Caco-2 (cell line): ENCODE results near the gene ENTPD7. TPM values are rescaled to one million over a fixed set of nuclear protein-coding genes. Genes with fewer than 3 reads are reported as not detected.

ENCODE experiments used
- BruUV-seq: library from RNA; stranded (reverse); fragments of 400-500 nt; replicated peaks from 2 replicates; lab custom pipeline; 2021; lab: Mats Ljungman, UMichigan
- CTCF ChIA-PET: fragments of 300-600 bp; sonication (Branson Sonifier 250); formaldehyde crosslinking; loops from one replicate; lab custom pipeline; 2022; ENCODE audit warnings: antibody characterized with exemption; lab: Charles Lee
- POLR2A ChIA-PET: fragments of 300-600 bp; sonication (Branson Sonifier 250); formaldehyde crosslinking; loops from one replicate; lab custom pipeline; 2022; ENCODE audit warnings: antibody characterized with exemption; lab: Charles Lee
- DNase-seq, 2 experiments: peaks; one replicate each; pipeline versions ENCODE4 v3.0.0 to v3.0.0-alpha.2; 2020 to 2022
- H3K27me3 ChIP-seq: replicated peaks from 2 replicates; pipeline ENCODE4 v1.6.0; 2011; ENCODE audit warnings: low read length; ENCODE audit not compliant: control insufficient read depth, insufficient read depth
- H3K36me3 ChIP-seq: 2 replicates; pipeline ENCODE4 v1.5.1; 2011; ENCODE audit warnings: low read length; ENCODE audit not compliant: control insufficient read depth, insufficient read depth
- H3K4me1 ChIP-seq: fragments of 250-450 bp; sonication (Bioruptor Pico); 2 replicates; pipeline ENCODE4 v1.5.1; 2020; ENCODE audit warnings: mild to moderate bottlenecking
- H3K4me3 ChIP-seq: 2 replicates; pipeline ENCODE4 v1.5.1; 2011; ENCODE audit warnings: low read depth, mild to moderate bottlenecking, control low read depth, low read length
- H3K9me3 ChIP-seq: fragments of 250-450 bp; sonication (Bioruptor Pico); 2 replicates; pipeline ENCODE4 v1.5.1; 2020; ENCODE audit warnings: mild to moderate bottlenecking, moderate library complexity
- H3K27ac Mint-ChIP-seq: one replicate; pipeline ENCODE4 v1.8.0; 2022; ENCODE audit warnings: mixed read lengths; ENCODE audit not compliant: unreplicated experiment
- H3K27me3 Mint-ChIP-seq: one replicate; pipeline ENCODE4 v1.8.0; 2022; ENCODE audit warnings: mixed read lengths; ENCODE audit not compliant: insufficient read depth, unreplicated experiment
- H3K36me3 Mint-ChIP-seq: one replicate; pipeline ENCODE4 v1.8.0; 2022; ENCODE audit warnings: mild to moderate bottlenecking, mixed read lengths; ENCODE audit not compliant: insufficient read depth, unreplicated experiment
- H3K4me1 Mint-ChIP-seq: one replicate; pipeline ENCODE4 v1.8.0; 2022; ENCODE audit warnings: low read depth, mixed read lengths; ENCODE audit not compliant: unreplicated experiment
- H3K4me3 Mint-ChIP-seq: one replicate; pipeline ENCODE4 v1.8.0; 2022; ENCODE audit warnings: mild to moderate bottlenecking, moderate library complexity, mixed read lengths; ENCODE audit not compliant: unreplicated experiment
- H3K9me3 Mint-ChIP-seq: one replicate; pipeline ENCODE4 v1.8.0; 2022; ENCODE audit warnings: mixed read lengths; ENCODE audit not compliant: unreplicated experiment
- CTCF ChIP-seq, 2 experiments: fragments of 200-600 bp in 1 of 2; IDR thresholded peaks; 1 replicate in 1 of 2; 2 replicates in 1 of 2; pipeline versions ENCODE4 v1.5.1 to v1.8.0; 2011 to 2022; ENCODE audit warnings: antibody characterized with exemption in 1 of 2, control low read depth in 1 of 2, inconsistent platforms in 1 of 2, low read depth in 1 of 2, low read length in 1 of 2, mild to moderate bottlenecking in 1 of 2, moderate library complexity in 1 of 2; ENCODE audit not compliant: insufficient read depth in 1 of 2, severe bottlenecking in 1 of 2, unreplicated experiment in 1 of 2
- intact Hi-C: fragments of 100-400 bp; cut with micrococcal nuclease; formaldehyde crosslinking; loops from one replicate; pipeline ENCODE4 v1.10.0; 2022; ENCODE audit not compliant: unreplicated experiment
- total RNA-seq: library from RNA; stranded (reverse); gene quantifications from 2 replicates; pipeline ENCODE4 v1.2.3, GENCODE V29; 2022

ENTPD7 gene
- total RNA-seq, 1 experiment from 2014 or later: 36.0 TPM

GRCh38 chr10:99665304-99665703 is 6.0 kb downstream of the ENTPD7 start:
- no peak overlapping the region for H3K4me3 ChIP-seq
- Mint-ChIP-seq H3K27ac (peak overlapping the region; percentile 11), H3K4me3 (no peak overlapping the region), H3K27me3 (no peaks in the 10 kb centered on the region), H3K36me3 (peaks cover 20% of the 10 kb centered on the region), H3K4me1 (peaks cover 31% of the 10 kb centered on the region), H3K9me3 (no peaks in the 10 kb centered on the region)
- H3K27me3 ChIP-seq: no peaks in the 10 kb centered on the region
- no peak for TF ChIP-seq CTCF (IDR thresholded peaks at IDR 0.05; ENCODE audit: insufficient read depth in 1 of 2, low read depth in 1 of 2, low read length in 1 of 2, severe bottlenecking in 1 of 2, unreplicated experiment in 1 of 2)
- no peak for DNase-seq
- CTCF ChIA-PET: no interaction called here
- POLR2A ChIA-PET: interaction anchor here (2.0 kb wide), 1 partner anchor 45 kb away, joined by 7 read pairs; the partner anchor contains the start of gene SLC25A28
- H3K36me3 ChIP-seq: no peaks in the 10 kb centered on the region; the same call in none of the 2 replicates
- no peaks in the 10 kb centered on the region for H3K9me3 ChIP-seq
- peaks cover 35% of the 10 kb centered on the region for H3K4me1 ChIP-seq
- intact Hi-C loops: no loop called here
- no TSS peak for BruUV-seq

DNA sequence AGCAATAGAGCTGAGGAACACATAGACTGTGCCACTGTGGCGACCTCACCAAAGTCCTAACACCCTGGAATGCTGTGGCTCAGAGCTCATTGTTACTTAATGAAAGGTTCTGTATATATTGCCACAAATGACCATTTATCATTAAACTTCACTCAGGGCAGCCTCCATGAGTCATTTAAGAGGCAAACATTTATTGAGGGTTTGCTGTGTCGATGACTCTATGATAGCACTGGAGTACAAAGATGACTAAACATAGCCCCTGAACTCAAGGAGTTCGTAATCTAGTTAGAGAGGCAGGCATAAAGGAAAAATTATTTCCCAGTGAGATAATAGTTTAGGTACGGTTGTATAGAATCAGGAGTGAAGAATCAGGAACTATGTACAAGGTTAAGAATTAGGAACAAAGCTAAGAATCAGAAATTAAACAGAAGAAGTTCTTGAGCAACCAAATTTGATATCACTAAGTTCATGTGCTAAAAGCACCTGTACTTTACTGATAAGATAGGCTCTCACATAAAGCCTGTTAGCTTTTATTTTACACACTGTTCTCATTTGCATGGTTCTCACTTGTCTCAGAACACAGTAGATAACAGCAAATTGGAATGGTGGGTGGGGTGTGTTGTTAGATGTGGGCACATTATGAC is 7.9 kb downstream of the ENTPD7 start:
- H3K4me3 Mint-ChIP-seq: no peak overlapping the region
- no peaks in the 10 kb centered on the region for H3K27me3 ChIP-seq
- H3K9me3 Mint-ChIP-seq: no peaks in the 10 kb centered on the region
- H3K36me3 Mint-ChIP-seq: peaks cover 20% of the 10 kb centered on the region
- no peak for TF ChIP-seq CTCF (IDR thresholded peaks at IDR 0.05; ENCODE audit: insufficient read depth in 1 of 2, low read depth in 1 of 2, low read length in 1 of 2, severe bottlenecking in 1 of 2, unreplicated experiment in 1 of 2)
- ChIA-PET CTCF (interaction anchor here (1.1 kb wide), 1 partner anchor 36 kb away, joined by 6 read pairs; no protein-coding TSS in a partner anchor), POLR2A (interaction anchor here (0.9 to 2.0 kb wide), 2 partner anchors 8 to 47 kb away, joined by 3 to 7 read pairs; partner anchors contain the start of genes ENTPD7 and SLC25A28)
- no peak overlapping the region for H3K4me3 ChIP-seq
- peaks cover 17% of the 10 kb centered on the region for H3K4me1 ChIP-seq
- peaks cover 27% of the 10 kb centered on the region for H3K4me1 Mint-ChIP-seq
- H3K27ac Mint-ChIP-seq: no peak overlapping the region
- no peaks in the 10 kb centered on the region for H3K27me3 Mint-ChIP-seq
- H3K9me3 ChIP-seq: no peaks in the 10 kb centered on the region
- DNase-seq: peak; percentile 25 to 41
- no TSS peak for BruUV-seq
- H3K36me3 ChIP-seq: no peaks in the 10 kb centered on the region; the same call in none of the 2 replicates
- intact Hi-C loops: no loop called here

DNA sequence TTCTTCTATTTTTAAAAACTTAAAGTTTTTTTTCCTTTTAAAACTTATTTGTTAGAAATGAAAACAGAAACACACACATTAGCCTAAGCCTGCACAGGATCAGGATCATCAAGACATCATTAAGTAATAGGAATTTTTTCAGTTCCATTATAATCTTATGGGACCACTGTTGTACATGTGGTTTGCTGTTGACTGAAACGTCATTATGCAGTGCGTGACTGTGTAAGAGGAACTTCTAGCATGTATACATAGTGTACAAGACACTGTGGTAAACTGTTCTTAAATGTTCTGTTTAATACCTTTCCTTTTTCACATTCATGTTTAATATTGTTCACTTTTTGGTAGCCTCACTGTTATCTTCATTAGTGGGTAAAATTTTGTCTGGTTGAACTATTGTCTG is 12.1 kb downstream of the ENTPD7 start:
- POLR2A ChIA-PET: no interaction called here
- no peaks in the 10 kb centered on the region; the same call in none of the 2 replicates for H3K36me3 ChIP-seq
- H3K36me3 Mint-ChIP-seq: peaks cover 13% of the 10 kb centered on the region

More for the DNA sequence above, 12.1 kb downstream of the ENTPD7 start:
- TF ChIP-seq CTCF (IDR thresholded peaks at IDR 0.05; ENCODE audit: insufficient read depth in 1 of 2, low read depth in 1 of 2, low read length in 1 of 2, severe bottlenecking in 1 of 2, unreplicated experiment in 1 of 2): no peak
- Histone ChIP-seq H3K4me1 (peaks cover 32% of the 10 kb centered on the region), H3K9me3 (no peaks in the 10 kb centered on the region), H3K27me3 (no peaks in the 10 kb centered on the region), H3K4me3 (no peak overlapping the region)
- intact Hi-C loops: no loop called here
- Mint-ChIP-seq H3K27me3 (no peaks in the 10 kb centered on the region), H3K9me3 (no peaks in the 10 kb centered on the region), H3K27ac (no peak overlapping the region), H3K4me1 (peaks cover 35% of the 10 kb centered on the region), H3K4me3 (no peak overlapping the region)
- no TSS peak for BruUV-seq
- DNase-seq: no peak
- CTCF ChIA-PET: no interaction called here
